Measurements from ENCODE around the gene BABAM2. TPM values are rescaled to one million over a fixed set of nuclear protein-coding genes. Genes with fewer than 3 reads are reported as not detected.
A peak's percentile ranks its signal among the peaks of the same experiment; 100 is the strongest.
"Not testable (repeated sequence)": the region's sequence is repeated elsewhere in the genome, so short reads cannot be mapped to it uniquely, and the experiment has no call there.

BABAM2 gene
- total and polyA plus RNA-seq, 2 experiments from 2014 or later: 35.2 to 46.1 TPM

DNA sequence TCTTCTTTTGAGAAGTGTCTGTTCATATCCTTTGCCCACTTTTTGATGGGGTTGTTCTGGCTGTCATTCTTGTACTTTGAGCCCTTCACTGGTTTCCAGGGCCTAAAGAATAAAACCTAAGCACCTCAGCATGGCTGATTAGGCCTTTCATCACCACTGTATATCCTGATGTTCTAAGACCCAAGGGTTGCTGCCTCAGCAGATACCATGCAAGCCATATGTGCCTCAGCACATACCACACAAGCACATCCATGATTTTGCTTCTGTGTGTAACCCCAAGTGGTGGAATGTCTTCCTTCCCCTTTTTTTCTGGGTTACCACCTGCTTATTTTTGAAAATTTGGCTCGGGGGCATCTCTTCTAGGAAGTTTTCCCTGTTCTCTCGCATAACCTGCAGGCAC, 11.7 kb upstream of the BABAM2 start:
- in situ Hi-C loops (cut with MboI): no loop called here
- Histone ChIP-seq H3K9me2 (ENCODE audit: insufficient read depth) (no peaks in the 10 kb centered on the region), H3K9me3 (ENCODE audit: low read depth) (no peaks in the 10 kb centered on the region), H3K4me1 (ENCODE audit: insufficient read depth) (no peaks in the 10 kb centered on the region), H3F3A (ENCODE audit: insufficient read depth) (no peaks in the 10 kb centered on the region), H4K20me1 (ENCODE audit: insufficient read depth) (no peaks in the 10 kb centered on the region), H3K4me3 (no peak overlapping the region), H3K9ac (no peak overlapping the region), H3K36me3 (ENCODE audit: low read depth) (no peaks in the 10 kb centered on the region), H3K79me2 (ENCODE audit: insufficient read depth) (no peaks in the 10 kb centered on the region), H2AFZ (no peak overlapping the region), H3K27ac (no peak overlapping the region), H3K4me2 (ENCODE audit: unreplicated experiment) (no peak overlapping the region), H3K27me3 (replicated peaks; ENCODE audit: insufficient read depth) (no peaks in the 10 kb centered on the region)
- 73 to 80% methylated on average over 2 of the region's 2 CpGs for WGBS, 2 experiments (ENCODE audit: low coverage in 1 of 2, low lambda C conversion rate in 2 of 2, missing lambda C conversion rate in 2 of 2)
- no peak for DNase-seq
- TF ChIP-seq EZH2 (IDR thresholded peaks at IDR 0.05; ENCODE audit: insufficient read depth, poor library complexity, severe bottlenecking): no peak
- TF ChIP-seq EZH2phosphoT487 (IDR thresholded peaks at IDR 0.05; ENCODE audit: insufficient read depth, low read depth): no peak

DNA sequence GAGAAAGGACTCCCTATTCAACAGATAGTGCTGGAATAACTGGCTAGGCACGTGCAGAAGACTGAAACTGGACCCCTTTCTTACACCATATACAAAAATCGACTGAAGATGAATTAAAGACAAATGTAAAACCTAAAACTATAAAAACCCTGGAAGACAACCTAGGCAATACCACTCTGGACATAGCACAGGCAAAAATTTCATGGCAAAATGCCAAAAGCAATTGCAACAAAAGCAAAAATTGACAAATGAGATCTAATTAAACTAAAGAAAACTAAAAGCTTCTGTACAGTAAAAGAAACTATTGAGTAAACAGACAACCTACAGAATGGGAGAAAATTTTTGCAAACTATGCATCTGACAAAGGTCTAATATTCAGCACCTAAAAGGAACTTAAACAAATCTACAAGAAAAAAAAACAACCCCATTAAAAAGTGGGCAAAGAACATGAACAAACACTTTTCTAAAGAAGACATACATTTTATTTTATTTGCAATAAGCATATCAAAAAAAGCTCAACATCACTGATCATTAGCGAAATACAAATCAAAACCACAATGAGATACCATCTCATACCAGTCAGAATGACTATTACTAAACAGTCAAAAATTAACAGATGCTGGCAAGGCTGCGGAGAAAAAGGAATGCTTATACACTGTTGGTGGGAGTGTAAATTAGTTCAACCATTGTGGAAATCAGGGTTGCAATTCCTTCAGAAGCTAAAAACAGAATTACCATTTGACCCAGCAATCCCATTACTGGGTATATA, 8.5 kb upstream of the BABAM2 start:
- H4K20me1 ChIP-seq (ENCODE audit: insufficient read depth); in situ Hi-C loops (cut with MboI); H3K36me3 ChIP-seq (ENCODE audit: low read depth); H3K9me2 ChIP-seq (ENCODE audit: insufficient read depth); H3K79me2 ChIP-seq (ENCODE audit: insufficient read depth); H3K27ac ChIP-seq; H3K4me2 ChIP-seq (ENCODE audit: unreplicated experiment); H2AFZ ChIP-seq; H3K27me3 ChIP-seq (replicated peaks; ENCODE audit: insufficient read depth); H3K9me3 ChIP-seq (ENCODE audit: low read depth); H3K9ac ChIP-seq; H3K4me3 ChIP-seq; DNase-seq: not testable (repeated sequence)
- peaks cover 20% of the 10 kb centered on the region for H3K4me1 ChIP-seq (ENCODE audit: insufficient read depth)
- H3F3A ChIP-seq (ENCODE audit: insufficient read depth): peaks cover 14% of the 10 kb centered on the region; the same call in 1 of the 2 replicates
- WGBS, 2 experiments (ENCODE audit: low coverage in 1 of 2, low lambda C conversion rate in 2 of 2, missing lambda C conversion rate in 2 of 2): 82 to 86% methylated on average over 4 of the region's 4 CpGs

DNA sequence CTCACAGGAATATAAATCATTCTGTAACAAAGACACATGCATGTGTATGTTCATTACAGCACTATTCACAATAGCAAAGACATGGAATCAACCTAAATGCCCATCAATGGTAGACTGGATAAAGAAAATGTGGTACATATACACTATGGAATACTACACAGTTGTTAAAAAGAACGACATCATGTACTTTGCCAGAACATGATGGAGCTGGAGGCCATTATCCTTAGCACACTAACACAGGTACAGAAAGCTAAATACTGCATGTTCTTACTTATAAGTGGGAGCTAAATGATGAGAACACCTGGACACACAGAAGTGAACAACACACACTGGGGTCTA, 8.0 kb upstream of the BABAM2 start:
- WGBS, 2 experiments (ENCODE audit: low coverage in 1 of 2, low lambda C conversion rate in 2 of 2, missing lambda C conversion rate in 2 of 2): 92 to 96% methylated on average over 1 of the region's 1 CpG
- H3K36me3 ChIP-seq (ENCODE audit: low read depth); H3K4me2 ChIP-seq (ENCODE audit: unreplicated experiment); H3K4me3 ChIP-seq; in situ Hi-C loops (cut with MboI); H3K79me2 ChIP-seq (ENCODE audit: insufficient read depth); H2AFZ ChIP-seq; DNase-seq; H3K27me3 ChIP-seq (replicated peaks; ENCODE audit: insufficient read depth); H3K27ac ChIP-seq; H4K20me1 ChIP-seq (ENCODE audit: insufficient read depth); H3K9me3 ChIP-seq (ENCODE audit: low read depth); H3K9ac ChIP-seq; H3K9me2 ChIP-seq (ENCODE audit: insufficient read depth): not testable (repeated sequence)
- Histone ChIP-seq H3F3A (ENCODE audit: insufficient read depth) (peaks cover 14% of the 10 kb centered on the region; the same call in 1 of the 2 replicates), H3K4me1 (ENCODE audit: insufficient read depth) (peaks cover 21% of the 10 kb centered on the region)

DNA sequence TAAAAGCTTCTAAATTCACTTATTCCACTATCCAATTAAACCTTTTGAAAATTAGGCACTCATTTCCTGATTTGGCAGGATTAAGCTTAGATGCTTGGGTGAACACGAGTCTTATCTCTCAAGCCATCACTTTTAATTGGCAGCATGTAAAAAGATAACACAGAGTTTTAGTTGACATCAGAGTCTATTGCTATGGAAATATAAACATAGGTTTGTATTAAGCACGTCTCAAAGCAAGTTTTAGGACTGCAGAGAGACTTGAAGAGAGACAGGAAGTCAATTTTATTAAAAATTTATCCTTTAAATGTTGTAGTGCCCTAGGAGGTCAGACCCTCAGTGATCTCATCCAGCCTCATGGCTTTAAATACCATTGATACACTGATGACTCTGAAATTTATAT, 5.9 kb upstream of the BABAM2 start:
- Histone ChIP-seq H3K9ac (no peak overlapping the region), H3K36me3 (ENCODE audit: low read depth) (no peaks in the 10 kb centered on the region), H2AFZ (no peak overlapping the region), H3K4me2 (ENCODE audit: unreplicated experiment) (peak overlapping the region; percentile 53), H3K9me2 (ENCODE audit: insufficient read depth) (no peaks in the 10 kb centered on the region), H3K4me1 (ENCODE audit: insufficient read depth) (peaks cover 42% of the 10 kb centered on the region), H4K20me1 (ENCODE audit: insufficient read depth) (no peaks in the 10 kb centered on the region), H3K79me2 (ENCODE audit: insufficient read depth) (peaks cover 5% of the 10 kb centered on the region), H3K27ac (no peak overlapping the region), H3K27me3 (replicated peaks; ENCODE audit: insufficient read depth) (no peaks in the 10 kb centered on the region), H3K4me3 (no peak overlapping the region), H3K9me3 (ENCODE audit: low read depth) (no peaks in the 10 kb centered on the region), H3F3A (ENCODE audit: insufficient read depth) (peaks cover 35% of the 10 kb centered on the region)
- in situ Hi-C loops (cut with MboI): no loop called here
- WGBS, 2 experiments (ENCODE audit: low coverage in 1 of 2, low lambda C conversion rate in 2 of 2, missing lambda C conversion rate in 2 of 2): 76 to 96% methylated on average over 2 of the region's 2 CpGs
- TF ChIP-seq EZH2 (IDR thresholded peaks at IDR 0.05; ENCODE audit: insufficient read depth, poor library complexity, severe bottlenecking) (no peak), EZH2phosphoT487 (IDR thresholded peaks at IDR 0.05; ENCODE audit: insufficient read depth, low read depth) (no peak)
- no peak for DNase-seq

DNA sequence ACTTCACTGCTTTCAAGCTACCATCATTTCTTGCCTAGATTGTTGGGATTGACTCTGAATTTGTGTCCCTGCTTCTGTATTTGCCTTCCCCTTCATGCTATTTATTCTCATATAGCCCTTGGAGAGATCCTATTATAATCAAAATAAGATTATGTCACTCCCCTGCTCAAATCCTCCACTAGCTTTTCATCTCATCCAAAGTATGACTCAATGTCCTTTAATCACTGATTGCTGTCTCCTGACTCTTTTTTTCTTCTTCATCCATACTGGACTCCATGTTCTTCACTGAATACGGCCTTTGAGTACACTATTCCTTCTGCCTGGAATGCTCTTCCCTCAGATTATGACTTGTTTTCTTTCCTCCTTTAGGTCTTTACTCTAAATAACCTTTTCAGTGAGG, 5.3 kb upstream of the BABAM2 start:
- peak overlapping the region; percentile 53 for H3K4me2 ChIP-seq (ENCODE audit: unreplicated experiment)
- no peaks in the 10 kb centered on the region for H3K36me3 ChIP-seq (ENCODE audit: low read depth)

More for the DNA sequence above, 5.3 kb upstream of the BABAM2 start:
- H3K4me1 ChIP-seq (ENCODE audit: insufficient read depth): peaks cover 42% of the 10 kb centered on the region
- H3K27ac ChIP-seq: peak overlapping the region; percentile 49
- peak overlapping the region; percentile 12; the same call in 1 of the 2 replicates for H3K9ac ChIP-seq
- no peaks in the 10 kb centered on the region for H3K27me3 ChIP-seq (replicated peaks; ENCODE audit: insufficient read depth)
- WGBS, 2 experiments (ENCODE audit: low coverage in 1 of 2, low lambda C conversion rate in 2 of 2, missing lambda C conversion rate in 2 of 2): 81 to 100% methylated on average over 1 of the region's 1 CpG
- TF ChIP-seq EZH2phosphoT487 (IDR thresholded peaks at IDR 0.05; ENCODE audit: insufficient read depth, low read depth) (no peak), EZH2 (IDR thresholded peaks at IDR 0.05; ENCODE audit: insufficient read depth, poor library complexity, severe bottlenecking) (no peak)
- 0 out of 2 replicates have a peak overlapping the region, but pooled peaks have one; percentile 2 for H3K4me3 ChIP-seq
- no peaks in the 10 kb centered on the region for H3K9me3 ChIP-seq (ENCODE audit: low read depth)
- in situ Hi-C loops (cut with MboI): no loop called here
- H3K79me2 ChIP-seq (ENCODE audit: insufficient read depth): peaks cover 12% of the 10 kb centered on the region
- peak; percentile 54 for DNase-seq
- H2AFZ ChIP-seq: peak overlapping the region; percentile 57
- peaks cover 39% of the 10 kb centered on the region for H3F3A ChIP-seq (ENCODE audit: insufficient read depth)
- H4K20me1 ChIP-seq (ENCODE audit: insufficient read depth): no peaks in the 10 kb centered on the region
- H3K9me2 ChIP-seq (ENCODE audit: insufficient read depth): no peaks in the 10 kb centered on the region
